Measurements from ENCODE around the gene SLC7A14.

The SLC7A14 gene

GRCh38 chr3:170500462-170500861 is 85.4 kb downstream of the SLC7A14 start:
- no peak overlapping the region for H4K8ac ChIP-seq (ENCODE audit: low read depth, low read length)

GRCh38 chr3:170499562-170500156 is 86.2 kb downstream of the SLC7A14 start:
- H3K27me3 ChIP-seq (ENCODE audit: insufficient read depth, low read length, poor library complexity): no peaks in the 10 kb centered on the region

More at GRCh38 chr3:170500462-170500861, 85.4 kb downstream of the SLC7A14 start:
- WGBS (ENCODE audit: extremely low coverage, insufficient coverage, low lambda C conversion rate): no CpG with 5 or more reads among the region's 2 CpGs
- no peak overlapping the region for H3K27ac ChIP-seq (ENCODE audit: low read depth, low read length)
- DNase-seq: no peak
- H2BK15ac ChIP-seq (replicated peaks; ENCODE audit: low read depth): no peak overlapping the region
- no peak overlapping the region for H2BK5ac ChIP-seq (ENCODE audit: low read length)
- no peaks in the 10 kb centered on the region for H3K4me1 ChIP-seq (ENCODE audit: control insufficient read depth, low read depth, low read length)
- no peak overlapping the region for H3K23ac ChIP-seq (ENCODE audit: low read length)
- H3K27me3 ChIP-seq (ENCODE audit: insufficient read depth, low read length, poor library complexity): no peaks in the 10 kb centered on the region
- no peak overlapping the region for H2BK120ac ChIP-seq (ENCODE audit: low read depth, low read length)
- H4K5ac ChIP-seq (ENCODE audit: low read length): no peak overlapping the region
- no peak overlapping the region for H3K9ac ChIP-seq (ENCODE audit: low read length)
- H3K4ac ChIP-seq (ENCODE audit: low read depth, low read length): no peak overlapping the region
- H3K36me3 ChIP-seq (ENCODE audit: control insufficient read depth, insufficient read depth, low read length): no peaks in the 10 kb centered on the region
- H2AK5ac ChIP-seq (ENCODE audit: low read length): no peak overlapping the region
- no peaks in the 10 kb centered on the region for H3K79me1 ChIP-seq (ENCODE audit: low read length)
- H3K18ac ChIP-seq (ENCODE audit: low read length): no peak overlapping the region
- H3K4me3 ChIP-seq (ENCODE audit: low read length): no peak overlapping the region
- no peak overlapping the region for H3K56ac ChIP-seq (ENCODE audit: low read length)
- H3K4me2 ChIP-seq (ENCODE audit: low read length): no peak overlapping the region
- H3K79me2 ChIP-seq (ENCODE audit: control insufficient read depth, insufficient read depth, low read length): no peaks in the 10 kb centered on the region

GRCh38 chr3:170497207-170498095 is 88.4 kb downstream of the SLC7A14 start:
- Histone ChIP-seq H3K4me3 (ENCODE audit: low read length) (no peak overlapping the region), H2BK5ac (ENCODE audit: low read length) (no peak overlapping the region), H3K4ac (ENCODE audit: low read depth, low read length) (no peak overlapping the region), H3K79me1 (ENCODE audit: low read length) (no peaks in the 10 kb centered on the region), H2AK5ac (ENCODE audit: low read length) (no peak overlapping the region), H4K8ac (ENCODE audit: low read depth, low read length) (no peak overlapping the region), H4K5ac (ENCODE audit: low read length) (no peak overlapping the region), H3K4me1 (ENCODE audit: control insufficient read depth, low read depth, low read length) (peaks cover 2% of the 10 kb centered on the region), H2BK120ac (ENCODE audit: low read depth, low read length) (no peak overlapping the region), H3K4me2 (ENCODE audit: low read length) (no peak overlapping the region), H2BK15ac (replicated peaks; ENCODE audit: low read depth) (no peak overlapping the region), H3K79me2 (ENCODE audit: control insufficient read depth, insufficient read depth, low read length) (no peaks in the 10 kb centered on the region), H3K9ac (ENCODE audit: low read length) (no peak overlapping the region), H3K18ac (ENCODE audit: low read length) (no peak overlapping the region), H3K27ac (ENCODE audit: low read depth, low read length) (no peak overlapping the region), H3K27me3 (ENCODE audit: insufficient read depth, low read length, poor library complexity) (no peaks in the 10 kb centered on the region), H3K56ac (ENCODE audit: low read length) (no peak overlapping the region), H3K36me3 (ENCODE audit: control insufficient read depth, insufficient read depth, low read length) (no peaks in the 10 kb centered on the region), H3K23ac (ENCODE audit: low read length) (no peak overlapping the region)
- no peak for DNase-seq
- WGBS (ENCODE audit: extremely low coverage, insufficient coverage, low lambda C conversion rate): no CpG with 5 or more reads among the region's 6 CpGs

More at GRCh38 chr3:170499562-170500156, 86.2 kb downstream of the SLC7A14 start:
- Histone ChIP-seq H3K56ac (ENCODE audit: low read length) (no peak overlapping the region), H3K4me3 (ENCODE audit: low read length) (no peak overlapping the region), H4K5ac (ENCODE audit: low read length) (no peak overlapping the region), H3K18ac (ENCODE audit: low read length) (no peak overlapping the region), H3K9ac (ENCODE audit: low read length) (no peak overlapping the region), H3K79me2 (ENCODE audit: control insufficient read depth, insufficient read depth, low read length) (no peaks in the 10 kb centered on the region), H3K23ac (ENCODE audit: low read length) (no peak overlapping the region), H3K27ac (ENCODE audit: low read depth, low read length) (no peak overlapping the region), H2BK5ac (ENCODE audit: low read length) (no peak overlapping the region), H2BK120ac (ENCODE audit: low read depth, low read length) (no peak overlapping the region), H3K36me3 (ENCODE audit: control insufficient read depth, insufficient read depth, low read length) (no peaks in the 10 kb centered on the region), H2BK15ac (replicated peaks; ENCODE audit: low read depth) (no peak overlapping the region), H3K79me1 (ENCODE audit: low read length) (no peaks in the 10 kb centered on the region), H4K8ac (ENCODE audit: low read depth, low read length) (no peak overlapping the region), H3K4me1 (ENCODE audit: control insufficient read depth, low read depth, low read length) (no peaks in the 10 kb centered on the region), H3K4ac (ENCODE audit: low read depth, low read length) (no peak overlapping the region), H3K4me2 (ENCODE audit: low read length) (no peak overlapping the region), H2AK5ac (ENCODE audit: low read length) (no peak overlapping the region)
- WGBS (ENCODE audit: extremely low coverage, insufficient coverage, low lambda C conversion rate): no CpG with 5 or more reads among the region's 3 CpGs
- DNase-seq: peak; percentile 70

DNA sequence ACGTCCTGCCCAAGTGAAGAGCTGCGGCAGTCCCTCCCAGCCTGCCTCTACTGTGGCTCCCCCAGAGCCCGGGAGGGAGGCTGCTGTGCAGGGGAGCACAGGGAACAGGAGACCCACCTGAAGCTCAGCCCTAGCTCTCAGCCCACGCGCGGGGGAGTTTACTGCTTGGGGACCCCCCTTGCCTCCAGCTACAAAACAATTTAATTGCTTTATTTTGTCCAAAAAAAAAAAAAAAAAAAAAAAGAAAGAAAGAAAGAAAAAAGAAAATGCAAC is 89.1 kb downstream of the SLC7A14 start:
- Histone ChIP-seq H2AK5ac (ENCODE audit: low read length) (no peak overlapping the region), H3K9ac (ENCODE audit: low read length) (no peak overlapping the region), H3K18ac (ENCODE audit: low read length) (no peak overlapping the region), H4K8ac (ENCODE audit: low read depth, low read length) (no peak overlapping the region), H3K27me3 (ENCODE audit: insufficient read depth, low read length, poor library complexity) (no peaks in the 10 kb centered on the region), H3K4me2 (ENCODE audit: low read length) (no peak overlapping the region), H2BK15ac (replicated peaks; ENCODE audit: low read depth) (no peak overlapping the region), H3K4me3 (ENCODE audit: low read length) (no peak overlapping the region), H3K27ac (ENCODE audit: low read depth, low read length) (no peak overlapping the region), H3K4me1 (ENCODE audit: control insufficient read depth, low read depth, low read length) (peaks cover 2% of the 10 kb centered on the region), H3K23ac (ENCODE audit: low read length) (no peak overlapping the region), H3K36me3 (ENCODE audit: control insufficient read depth, insufficient read depth, low read length) (no peaks in the 10 kb centered on the region), H3K79me2 (ENCODE audit: control insufficient read depth, insufficient read depth, low read length) (no peaks in the 10 kb centered on the region), H2BK5ac (ENCODE audit: low read length) (no peak overlapping the region), H3K79me1 (ENCODE audit: low read length) (no peaks in the 10 kb centered on the region), H2BK120ac (ENCODE audit: low read depth, low read length) (no peak overlapping the region), H3K4ac (ENCODE audit: low read depth, low read length) (no peak overlapping the region), H4K5ac (ENCODE audit: low read length) (no peak overlapping the region), H3K56ac (ENCODE audit: low read length) (no peak overlapping the region)
- DNase-seq: no peak
- WGBS (ENCODE audit: extremely low coverage, insufficient coverage, low lambda C conversion rate): no CpG with 5 or more reads among the region's 6 CpGs

GRCh38 chr3:170496026-170496867 is 89.6 kb downstream of the SLC7A14 start:
- Histone ChIP-seq H3K27me3 (ENCODE audit: insufficient read depth, low read length, poor library complexity) (no peaks in the 10 kb centered on the region), H3K18ac (ENCODE audit: low read length) (no peak overlapping the region), H2BK15ac (replicated peaks; ENCODE audit: low read depth) (no peak overlapping the region), H3K9ac (ENCODE audit: low read length) (no peak overlapping the region), H3K56ac (ENCODE audit: low read length) (no peak overlapping the region), H2BK120ac (ENCODE audit: low read depth, low read length) (no peak overlapping the region), H4K8ac (ENCODE audit: low read depth, low read length) (no peak overlapping the region), H3K4me1 (ENCODE audit: control insufficient read depth, low read depth, low read length) (peaks cover 2% of the 10 kb centered on the region), H2AK5ac (ENCODE audit: low read length) (no peak overlapping the region), H3K23ac (ENCODE audit: low read length) (no peak overlapping the region), H3K4me2 (ENCODE audit: low read length) (no peak overlapping the region), H3K79me1 (ENCODE audit: low read length) (no peaks in the 10 kb centered on the region), H3K79me2 (ENCODE audit: control insufficient read depth, insufficient read depth, low read length) (no peaks in the 10 kb centered on the region), H3K36me3 (ENCODE audit: control insufficient read depth, insufficient read depth, low read length) (no peaks in the 10 kb centered on the region), H3K4me3 (ENCODE audit: low read length) (no peak overlapping the region), H2BK5ac (ENCODE audit: low read length) (no peak overlapping the region), H3K4ac (ENCODE audit: low read depth, low read length) (no peak overlapping the region), H3K27ac (ENCODE audit: low read depth, low read length) (no peak overlapping the region), H4K5ac (ENCODE audit: low read length) (no peak overlapping the region)
- DNase-seq: peak; percentile 42
- no CpG with 5 or more reads among the region's 40 CpGs for WGBS (ENCODE audit: extremely low coverage, insufficient coverage, low lambda C conversion rate)
